DMS53 treated with DMSO at 0.1 percent for 48 hours (cell line): Measurements from ENCODE around the gene UPK3BL2.
"Not testable (repeated sequence)": the region's sequence is repeated elsewhere in the genome, so short reads cannot be mapped to it uniquely, and the experiment has no call there.

ENCODE experiments used
- DNase-seq: peaks from one replicate; lab custom pipeline; 2025; ENCODE audit not compliant: unreplicated experiment; lab: John Stamatoyannopoulos, UW

UPK3BL2 gene, protein sequence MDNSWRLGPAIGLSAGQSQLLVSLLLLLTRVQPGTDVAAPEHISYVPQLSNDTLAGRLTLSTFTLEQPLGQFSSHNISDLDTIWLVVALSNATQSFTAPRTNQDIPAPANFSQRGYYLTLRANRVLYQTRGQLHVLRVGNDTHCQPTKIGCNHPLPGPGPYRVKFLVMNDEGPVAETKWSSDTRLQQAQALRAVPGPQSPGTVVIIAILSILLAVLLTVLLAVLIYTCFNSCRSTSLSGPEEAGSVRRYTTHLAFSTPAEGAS

DNA sequence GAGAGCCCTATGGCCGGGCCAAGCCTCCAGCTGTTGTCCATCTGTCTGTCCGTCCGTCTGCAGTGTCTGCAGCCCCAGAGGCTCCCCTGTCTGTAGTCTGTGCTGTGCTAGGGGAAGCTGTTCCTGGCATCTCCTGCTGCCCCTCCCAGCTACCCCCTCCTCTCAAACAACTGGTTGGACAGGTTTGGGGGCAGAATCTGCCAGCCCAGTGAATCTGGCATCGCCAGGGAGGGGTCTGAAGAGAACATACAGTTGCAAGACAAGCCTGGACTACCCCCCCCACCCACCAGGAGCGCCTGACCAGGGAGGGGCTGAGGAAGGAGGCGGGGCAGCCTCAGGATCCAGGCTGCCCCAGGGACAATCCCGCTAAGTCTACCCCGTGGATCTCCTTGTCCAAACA is at the start of gene UPK3BL2:
Gene UPK3BL2 (minus strand): TSS at position 101 of the 400 bp plus-strand sequence. CDS start 60 bp downstream, at position 41.
- not testable (repeated sequence) for DNase-seq

DNA sequence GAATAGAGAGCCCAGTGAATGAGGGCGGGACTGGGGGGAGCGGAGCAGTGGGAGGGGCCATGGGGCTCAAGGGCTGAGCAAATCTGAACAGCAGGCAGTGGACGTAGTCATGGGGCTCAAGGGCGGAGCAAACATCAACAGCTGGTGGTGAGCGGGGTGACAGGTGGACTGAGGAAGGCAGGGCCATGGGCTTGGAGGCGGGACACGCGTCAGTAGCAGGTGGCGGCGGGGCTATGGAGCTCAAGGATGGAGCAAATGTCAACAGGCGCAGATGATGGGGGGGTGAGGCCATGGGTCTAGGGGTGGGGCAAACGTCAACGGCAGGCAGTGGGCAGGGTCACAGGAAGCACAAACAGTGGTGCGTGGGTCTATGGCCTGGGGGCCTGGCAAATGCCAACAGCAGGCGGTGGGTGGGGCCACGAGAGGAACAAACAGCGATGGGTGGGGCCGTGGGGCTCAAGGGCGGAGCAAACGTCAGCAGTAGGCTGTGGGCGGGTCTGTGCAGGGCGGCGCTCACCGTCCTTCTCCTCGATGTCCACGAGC is 49.1 kb upstream of the UPK3BL2 start:
- not testable (repeated sequence) for DNase-seq

DNA sequence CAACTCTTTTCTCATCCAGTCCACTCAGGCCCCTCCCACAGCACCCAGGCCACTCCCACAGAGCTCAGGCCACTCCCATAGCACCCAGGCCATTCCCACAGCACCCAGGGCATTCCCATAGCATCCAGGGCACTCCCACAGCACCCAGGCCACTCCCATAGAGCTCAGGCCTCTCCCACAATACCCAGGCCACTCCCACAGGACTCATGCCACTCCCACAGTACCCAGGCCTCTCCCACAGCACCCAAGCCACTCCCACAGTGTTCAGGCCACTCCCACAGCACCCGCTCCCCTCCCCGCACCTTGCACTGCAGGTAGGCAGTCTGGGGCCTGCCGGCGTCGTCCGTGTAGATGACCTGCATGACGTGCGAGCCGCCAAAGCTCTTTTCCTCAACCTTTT is 46.4 kb upstream of the UPK3BL2 start:
- not testable (repeated sequence) for DNase-seq

DNA sequence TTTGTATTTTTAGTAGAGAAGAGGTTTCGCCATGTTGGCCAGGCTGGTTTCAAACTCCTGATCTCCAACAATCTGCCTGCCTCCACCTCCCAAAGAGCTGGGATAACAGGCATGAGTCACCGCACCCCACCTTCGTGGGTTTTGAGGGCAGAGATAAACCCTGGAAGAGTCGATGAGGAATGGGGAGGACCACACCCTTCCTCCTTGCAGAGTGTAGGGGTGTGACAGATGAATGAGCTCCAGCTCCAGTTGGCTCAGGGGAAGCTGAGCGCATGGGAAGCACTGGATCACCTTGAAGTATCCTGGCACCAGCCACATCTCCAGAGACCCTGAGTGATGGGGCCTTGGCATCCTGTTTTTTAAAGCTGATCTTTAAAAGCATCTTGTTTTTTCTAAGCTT is 40.0 kb upstream of the UPK3BL2 start:
- DNase-seq, result not testable (repeated sequence)

DNA sequence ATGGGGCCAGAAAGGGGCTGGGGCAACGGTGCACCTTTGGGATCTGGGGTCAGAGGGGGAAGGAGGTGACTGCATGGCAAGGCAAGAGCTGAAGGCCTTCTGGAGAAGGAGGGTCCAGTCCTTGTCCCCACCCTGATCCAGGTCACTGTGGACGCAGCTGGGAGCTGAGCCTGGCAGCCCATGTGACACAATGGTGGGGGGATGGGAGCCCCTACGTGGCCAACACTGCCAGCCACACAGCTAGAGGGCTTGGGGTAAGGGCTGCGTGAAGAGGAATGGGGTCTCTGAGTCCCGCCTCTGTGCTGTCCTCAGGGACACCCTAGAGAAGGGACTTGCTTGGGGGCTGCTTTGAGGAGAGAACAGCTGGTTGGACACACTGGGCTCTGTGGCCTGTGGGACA is 38.2 kb upstream of the UPK3BL2 start:
- not testable (repeated sequence) for DNase-seq

DNA sequence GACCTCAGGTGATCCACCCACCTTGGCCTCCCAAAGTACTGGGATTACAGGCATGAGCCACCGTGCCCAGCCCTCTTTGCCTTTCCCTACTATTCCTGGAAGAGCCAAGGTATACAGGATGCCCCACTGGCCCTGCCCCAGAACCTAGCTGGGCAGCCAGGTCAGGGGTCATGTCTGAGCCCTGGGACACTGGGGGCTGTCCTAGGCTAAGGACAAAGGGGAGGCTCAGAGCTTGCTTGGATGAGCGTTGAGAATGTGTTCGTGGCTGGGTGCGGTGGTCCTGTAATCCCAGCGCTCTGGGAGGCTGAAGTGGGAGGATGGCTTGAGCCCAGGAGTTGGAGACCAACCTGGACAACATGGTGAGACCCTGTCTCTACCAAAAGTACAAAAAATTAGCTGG is 35.0 kb upstream of the UPK3BL2 start:
- DNase-seq, result not testable (repeated sequence)

DNA sequence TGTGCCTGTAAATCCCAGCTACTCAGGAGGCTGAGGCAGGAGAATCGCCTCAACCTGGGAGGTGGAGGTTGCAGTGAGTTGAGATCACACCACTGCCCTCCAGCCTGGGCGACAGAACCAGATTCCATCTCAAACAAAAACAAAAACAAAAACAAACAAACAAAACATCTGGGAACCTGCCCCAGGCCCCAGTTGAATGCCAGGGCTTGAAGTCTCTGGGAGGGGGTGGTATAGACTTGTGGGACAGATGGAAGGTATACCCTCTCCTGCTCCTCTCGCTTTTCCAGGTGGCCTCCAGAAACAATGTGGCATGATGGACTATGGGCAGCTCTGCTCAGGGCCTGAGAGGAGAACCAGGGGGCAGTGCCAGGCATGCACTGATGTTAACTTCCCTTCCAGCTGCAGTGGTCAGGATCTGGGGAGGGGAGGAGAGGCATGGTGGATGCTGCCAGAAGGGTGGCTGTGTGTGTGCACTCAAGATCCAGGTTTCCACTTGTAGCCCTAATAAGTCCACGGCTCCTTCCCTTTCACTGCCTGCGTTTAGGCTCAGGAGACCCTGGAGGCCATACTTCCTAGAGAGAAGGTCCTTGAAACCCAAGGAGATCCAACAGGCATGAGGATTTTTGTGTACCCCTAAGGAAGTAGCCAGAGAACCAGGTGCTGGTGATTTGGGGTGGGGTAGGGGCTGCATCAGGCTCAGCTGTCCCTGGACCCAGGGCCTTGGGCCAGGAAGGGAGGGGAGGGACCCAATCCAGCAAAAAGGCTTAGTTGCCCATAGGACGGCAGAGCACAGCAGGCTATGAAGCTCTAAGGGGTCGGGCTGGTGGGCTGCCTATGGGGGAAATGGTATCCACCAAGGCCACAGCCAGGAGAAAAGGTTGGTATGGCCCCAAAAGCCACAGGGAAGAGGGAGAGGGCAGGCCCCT is 34.1 kb upstream of the UPK3BL2 start:
- DNase-seq, result not testable (repeated sequence)

DNA sequence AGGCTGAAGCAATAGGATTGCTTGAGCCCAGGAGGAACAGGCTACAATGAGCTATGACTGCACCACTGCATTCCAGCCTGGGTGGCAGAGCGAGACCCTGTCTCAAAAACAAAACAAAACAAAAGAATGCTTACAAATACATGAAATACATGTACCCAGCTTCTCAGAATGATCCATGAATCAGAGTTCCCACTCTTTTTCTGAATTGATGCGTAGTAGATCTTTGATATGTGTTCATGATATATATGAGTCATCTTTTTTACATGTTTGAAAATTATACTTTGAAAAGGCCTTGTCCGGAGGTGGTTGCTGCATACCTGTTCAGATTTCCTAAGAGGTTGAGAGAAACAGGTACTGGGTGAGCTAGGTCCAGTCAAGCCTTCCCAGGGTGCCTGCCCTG is 32.9 kb upstream of the UPK3BL2 start:
- not testable (repeated sequence) for DNase-seq

DNA sequence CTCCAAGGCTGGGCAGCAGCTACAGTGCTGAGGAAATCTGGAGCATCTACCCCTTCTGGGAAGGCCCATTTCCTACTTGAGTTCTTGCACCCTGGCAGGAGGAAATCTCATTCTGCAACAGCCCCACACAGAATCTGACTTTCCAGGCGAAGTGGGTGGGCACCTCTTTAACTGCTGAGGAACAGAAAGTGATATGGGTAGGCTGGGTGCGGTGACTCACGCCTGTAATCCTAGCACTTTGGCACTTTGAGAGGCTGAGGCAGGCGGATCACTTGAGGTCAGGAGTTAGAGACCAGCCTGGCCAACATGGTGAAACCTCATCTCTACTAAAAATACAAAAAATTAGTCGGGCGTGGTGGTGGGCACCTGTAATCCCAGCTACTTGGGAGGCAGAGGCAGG is 31.1 kb upstream of the UPK3BL2 start:
- DNase-seq, result not testable (repeated sequence)

DNA sequence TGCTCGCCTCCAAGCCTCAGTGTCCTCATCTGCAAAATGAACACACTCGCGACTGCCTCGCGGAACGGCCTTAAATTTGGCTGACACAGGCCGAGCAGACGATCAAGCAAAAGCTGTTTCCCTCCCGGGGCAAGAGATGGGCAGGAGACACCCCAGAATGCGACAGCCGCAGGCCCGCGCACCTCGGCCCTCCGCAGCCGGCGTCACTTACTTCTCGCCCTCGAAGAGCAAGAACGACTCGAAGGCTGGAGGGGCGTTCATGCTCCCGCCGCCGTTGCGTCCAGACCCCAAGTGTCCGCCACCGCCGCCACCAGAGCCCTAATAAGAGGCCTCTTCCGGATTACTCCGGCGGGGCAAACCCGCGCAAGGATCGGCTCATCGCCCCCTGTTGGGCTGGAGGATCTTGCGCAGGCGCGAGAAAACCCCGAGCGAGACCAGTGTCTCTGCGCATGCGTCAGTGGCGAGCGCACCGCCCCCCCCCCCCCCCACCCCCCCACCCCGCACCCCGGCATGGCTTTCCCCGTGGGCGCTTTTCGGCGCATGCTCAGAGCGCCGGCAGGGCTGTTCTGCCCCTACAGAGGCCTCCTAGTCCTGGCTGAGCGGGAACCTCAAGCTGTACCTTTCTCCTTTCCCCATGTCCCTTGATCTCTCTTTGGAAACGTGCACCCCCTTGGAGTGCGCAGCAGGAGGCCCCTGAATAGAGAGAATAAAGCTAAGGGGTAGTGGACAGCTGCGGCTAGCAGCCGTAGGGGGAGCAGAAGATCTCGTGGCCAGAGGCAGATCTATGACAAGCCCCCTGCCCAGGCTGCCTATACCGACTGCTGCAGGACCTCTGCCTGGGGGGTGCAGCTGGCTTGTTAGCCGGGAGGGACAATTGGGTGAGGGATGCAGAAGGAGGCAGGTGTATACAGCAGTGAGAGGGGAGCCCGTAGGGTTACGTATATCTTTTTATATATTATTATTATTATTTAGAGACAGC is 29.1 kb upstream of the UPK3BL2 start, which contains the start of gene POLR2J3:
Gene POLR2J3 (minus strand): TSS at position 323 of the 979 bp plus-strand sequence. CDS start 62 bp downstream, at position 261.
- not testable (repeated sequence) for DNase-seq

DNA sequence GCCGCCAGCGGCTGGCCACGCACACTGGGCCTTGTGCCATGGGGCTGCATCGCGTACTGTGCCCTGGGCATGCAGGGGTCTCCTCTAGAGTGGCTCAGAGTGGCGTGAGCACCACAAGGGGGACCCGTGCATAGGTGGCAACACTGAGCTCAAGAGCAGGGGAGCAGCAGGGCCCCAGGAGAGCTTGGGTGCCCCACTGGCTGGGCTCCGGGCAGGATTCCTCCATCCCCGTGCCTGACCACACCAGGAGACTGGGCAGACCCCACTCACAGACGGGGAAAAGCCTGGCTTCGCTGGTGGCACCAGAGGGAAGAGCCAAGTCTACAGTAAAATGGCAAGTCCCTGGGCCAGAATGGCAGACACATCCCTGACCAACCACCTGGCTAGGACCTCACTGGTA is 25.1 kb upstream of the UPK3BL2 start:
- DNase-seq, result not testable (repeated sequence)

DNA sequence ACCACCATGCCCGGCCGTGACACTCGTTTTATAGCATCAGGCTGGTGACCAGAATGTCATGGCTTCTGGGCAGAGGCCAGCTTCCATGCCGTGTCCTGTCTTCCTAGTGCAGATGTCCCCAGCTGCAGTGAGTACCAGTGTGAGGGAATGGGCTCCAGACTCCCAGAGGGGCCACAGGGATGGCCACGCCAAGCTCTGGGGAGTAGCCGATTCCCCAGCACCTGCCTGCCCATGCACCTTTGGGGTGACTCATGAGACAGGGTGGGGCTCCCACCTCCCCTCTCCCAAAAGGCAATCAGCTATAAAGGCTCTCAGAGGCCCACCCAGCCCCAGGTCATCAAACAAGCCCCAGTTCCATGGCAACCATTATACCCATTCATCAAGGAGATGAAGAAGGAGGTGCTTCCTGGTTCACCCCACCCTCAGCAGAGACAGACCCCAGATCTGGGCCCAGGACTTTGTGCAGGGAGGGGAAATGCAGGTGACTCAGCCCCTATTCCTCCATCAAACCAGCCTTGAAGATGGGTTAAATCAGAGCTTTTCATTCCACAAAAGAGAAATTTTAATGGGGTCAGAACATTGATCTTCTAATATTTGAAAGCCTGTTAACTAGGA is 7.4 kb upstream of the UPK3BL2 start, which contains the start of gene SPDYE2:
Gene SPDYE2 (plus strand): TSS at position 419 of the 615 bp plus-strand sequence. CDS start 2,030 bp downstream, outside the sequence.
- DNase-seq, result not testable (repeated sequence)

DNA sequence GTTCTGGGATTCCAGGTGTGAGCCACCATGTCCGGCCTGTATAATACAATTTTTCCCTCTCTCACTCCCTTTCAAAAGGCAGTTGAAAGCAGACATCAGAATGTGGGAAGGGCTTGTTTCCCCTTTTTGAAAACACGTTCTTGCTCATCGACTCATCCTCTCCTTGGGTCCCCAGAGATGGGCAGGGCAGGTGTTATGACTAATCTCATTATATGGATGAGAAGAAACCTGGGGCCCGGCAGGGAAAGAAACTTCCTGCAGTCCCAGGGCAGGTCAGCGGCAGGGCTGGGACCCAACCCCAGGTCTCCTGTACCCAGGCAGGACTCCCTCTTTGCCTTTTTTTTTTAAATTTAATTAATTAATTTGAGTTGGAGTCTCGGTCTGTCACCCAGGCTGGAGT is 2.9 kb upstream of the UPK3BL2 start:
- not testable (repeated sequence) for DNase-seq

DNA sequence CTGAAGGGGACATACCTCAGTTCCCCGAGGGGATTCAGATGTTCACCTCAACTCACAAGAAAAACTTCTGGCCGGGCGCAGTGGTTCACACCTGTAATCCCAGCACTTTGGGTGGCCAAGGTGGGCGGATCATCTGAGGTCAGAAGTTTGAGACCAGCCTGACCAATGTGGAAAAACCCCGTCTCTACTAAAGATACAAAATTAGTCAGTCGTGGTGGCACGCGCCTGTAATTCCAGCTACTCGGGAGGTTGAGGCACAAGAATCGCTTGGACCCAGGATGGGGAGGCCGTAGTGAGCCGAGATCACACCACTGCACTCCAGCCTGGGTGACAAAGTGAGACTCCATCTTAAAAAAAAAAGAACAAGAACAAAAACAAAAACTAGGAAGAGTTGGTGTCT is 1.8 kb upstream of the UPK3BL2 start:
- not testable (repeated sequence) for DNase-seq

DNA sequence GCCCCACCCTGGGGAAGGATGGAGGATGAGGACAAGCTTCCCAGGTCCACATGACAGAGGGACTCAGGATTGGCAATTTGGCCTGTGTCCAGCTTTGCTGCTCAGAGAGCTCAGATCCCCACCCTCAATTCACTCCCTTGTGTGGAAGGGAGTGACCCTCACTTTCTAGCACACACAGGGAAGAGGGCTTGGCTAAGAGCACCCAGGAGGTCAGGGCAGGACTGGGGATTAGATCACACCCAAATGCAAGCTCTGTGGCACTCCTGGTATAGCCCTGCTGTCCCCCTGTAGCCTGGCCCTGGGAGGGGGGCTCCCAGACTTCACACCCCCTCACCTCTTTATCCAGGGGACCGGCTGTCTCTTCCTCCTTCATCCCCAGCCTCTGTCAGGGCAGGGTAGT is 876 bp upstream of the UPK3BL2 start:
- DNase-seq, result not testable (repeated sequence)

DNA sequence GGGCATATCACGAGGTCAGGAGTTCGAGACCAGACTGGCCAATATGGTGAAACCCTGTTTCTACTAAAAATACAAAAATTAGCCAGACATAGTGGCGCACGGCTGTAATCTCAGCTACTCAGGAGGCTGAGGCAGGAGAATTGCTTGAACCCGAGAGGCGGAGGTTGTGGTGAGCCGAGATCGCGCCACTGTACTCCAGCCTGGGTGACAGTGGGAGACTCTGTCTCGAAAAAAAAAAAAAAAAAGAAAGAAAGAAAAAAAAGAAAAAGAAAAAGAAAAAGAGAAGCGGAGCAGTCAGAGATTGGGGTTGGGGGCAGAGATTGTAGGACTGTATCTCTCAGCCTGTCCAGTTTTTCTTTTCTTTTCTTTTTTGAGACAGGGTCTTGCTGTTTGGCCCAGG is 725 bp downstream of the UPK3BL2 start:
- DNase-seq, result not testable (repeated sequence)

DNA sequence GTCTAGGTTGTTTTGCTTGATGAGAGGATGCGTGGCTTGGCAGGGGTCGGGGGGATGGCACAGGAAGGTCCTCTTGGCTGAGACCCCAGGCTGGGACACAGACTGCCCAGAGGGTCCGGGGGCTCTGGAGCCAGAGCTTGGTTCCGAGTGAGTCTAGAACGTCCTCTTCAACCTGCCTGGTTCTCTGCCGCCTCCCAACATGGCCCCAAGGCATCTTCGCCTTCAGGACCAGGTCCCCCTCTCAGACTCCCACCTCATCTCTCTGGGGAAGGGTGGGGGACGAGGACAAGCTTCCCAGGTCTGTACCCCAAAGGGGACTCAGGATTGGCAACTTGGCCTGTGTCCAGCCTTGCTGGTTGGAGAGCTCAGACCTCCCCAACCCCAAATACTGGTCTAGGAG is 1.4 kb downstream of the UPK3BL2 start:
- DNase-seq, result not testable (repeated sequence)

DNA sequence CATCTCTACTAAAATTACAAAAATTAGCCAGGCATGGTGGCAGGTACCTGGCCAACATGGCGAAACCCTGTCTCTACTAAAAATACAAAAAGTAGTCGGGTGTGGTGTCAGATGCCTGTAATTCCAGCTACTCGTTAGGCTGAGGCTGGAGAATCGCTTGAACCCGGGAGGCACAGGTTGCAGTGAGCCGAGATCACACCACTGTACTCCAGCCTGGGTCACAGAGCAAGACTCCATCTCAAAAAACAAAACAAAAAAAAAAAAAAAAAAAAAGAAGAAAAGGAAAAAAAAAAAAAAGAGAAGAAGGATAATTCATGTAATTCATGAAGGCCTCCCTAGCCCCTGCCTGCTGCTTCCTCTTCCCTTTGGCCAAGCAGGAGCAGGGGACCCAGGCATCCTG is 2.9 kb downstream of the UPK3BL2 start:
- DNase-seq, result not testable (repeated sequence)

DNA sequence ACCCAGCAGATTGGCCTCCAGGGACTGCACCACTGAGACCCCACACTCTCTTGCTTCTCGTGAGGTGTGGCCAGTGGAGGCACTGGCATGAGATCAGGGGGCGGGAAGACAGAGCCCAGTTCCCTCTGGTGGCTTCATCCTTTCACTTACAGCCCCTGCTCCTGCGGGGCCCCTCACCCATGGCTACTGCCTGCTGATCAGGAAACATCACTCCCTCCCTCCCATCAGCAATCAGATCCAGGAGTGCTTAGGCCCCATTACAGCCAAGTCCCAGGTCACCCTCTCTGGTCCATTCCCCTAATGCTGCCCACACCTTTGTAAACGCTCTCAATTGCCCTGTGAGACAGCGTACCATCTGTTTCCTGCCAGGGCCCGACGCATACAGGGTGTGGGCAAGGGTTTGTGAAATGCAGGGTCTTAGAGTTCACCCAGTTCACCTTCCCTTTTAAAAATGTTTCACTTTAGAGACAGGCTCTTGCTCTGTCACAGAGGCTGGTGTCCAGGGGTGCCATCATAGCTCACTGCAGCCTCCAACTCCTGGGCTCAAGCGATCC is 8.4 kb downstream of the UPK3BL2 start:
- not testable (repeated sequence) for DNase-seq
